Ovary (tissue), 3 donors: ENCODE results near the gene PCNX1.
"Not testable (repeated sequence)": the region's sequence is repeated elsewhere in the genome, so short reads cannot be mapped to it uniquely, and the experiment has no call there.

Experiments used
- CTCF ChIP-seq, 3 donors: fragments of 450-650 bp in 2 of 3; fragments of 200-600 bp in 1 of 3; IDR thresholded peaks; one replicate each; pipeline versions ENCODE4 v1.5.1 to v1.8.0; 2016 to 2022; ENCODE audit warnings: antibody characterized with exemption in 3 of 3, mild to moderate bottlenecking in 1 of 3
- POLR2A ChIP-seq: fragments of 450-650 bp; IDR thresholded peaks from one replicate; pipeline ENCODE4 v1.6.1; 2017; ENCODE audit warnings: antibody characterized with exemption, mild to moderate bottlenecking, moderate library complexity
- donor health status: DM: no; HTN: no; CAD: no.

GRCh38 chr14:70880888-70881287, 26.4 kb upstream of the PCNX1 start:
- TF ChIP-seq CTCF (IDR thresholded peaks at IDR 0.05); POLR2A: not testable (repeated sequence)
